ENCODE measurements around the gene MAP7D1.
"Not testable (repeated sequence)": the region's sequence is repeated elsewhere in the genome, so short reads cannot be mapped to it uniquely, and the experiment has no call there.

- not testable (repeated sequence) for TF ChIP-seq CTCF (IDR thresholded peaks at IDR 0.05); POLR2AphosphoS5 (IDR thresholded peaks at IDR 0.05; ENCODE audit: low read depth, low read length); SIN3A (IDR thresholded peaks at IDR 0.05; ENCODE audit: borderline replicate concordance, insufficient read depth, low read depth, low read length)
- TF ChIP-seq, protein P1, sequence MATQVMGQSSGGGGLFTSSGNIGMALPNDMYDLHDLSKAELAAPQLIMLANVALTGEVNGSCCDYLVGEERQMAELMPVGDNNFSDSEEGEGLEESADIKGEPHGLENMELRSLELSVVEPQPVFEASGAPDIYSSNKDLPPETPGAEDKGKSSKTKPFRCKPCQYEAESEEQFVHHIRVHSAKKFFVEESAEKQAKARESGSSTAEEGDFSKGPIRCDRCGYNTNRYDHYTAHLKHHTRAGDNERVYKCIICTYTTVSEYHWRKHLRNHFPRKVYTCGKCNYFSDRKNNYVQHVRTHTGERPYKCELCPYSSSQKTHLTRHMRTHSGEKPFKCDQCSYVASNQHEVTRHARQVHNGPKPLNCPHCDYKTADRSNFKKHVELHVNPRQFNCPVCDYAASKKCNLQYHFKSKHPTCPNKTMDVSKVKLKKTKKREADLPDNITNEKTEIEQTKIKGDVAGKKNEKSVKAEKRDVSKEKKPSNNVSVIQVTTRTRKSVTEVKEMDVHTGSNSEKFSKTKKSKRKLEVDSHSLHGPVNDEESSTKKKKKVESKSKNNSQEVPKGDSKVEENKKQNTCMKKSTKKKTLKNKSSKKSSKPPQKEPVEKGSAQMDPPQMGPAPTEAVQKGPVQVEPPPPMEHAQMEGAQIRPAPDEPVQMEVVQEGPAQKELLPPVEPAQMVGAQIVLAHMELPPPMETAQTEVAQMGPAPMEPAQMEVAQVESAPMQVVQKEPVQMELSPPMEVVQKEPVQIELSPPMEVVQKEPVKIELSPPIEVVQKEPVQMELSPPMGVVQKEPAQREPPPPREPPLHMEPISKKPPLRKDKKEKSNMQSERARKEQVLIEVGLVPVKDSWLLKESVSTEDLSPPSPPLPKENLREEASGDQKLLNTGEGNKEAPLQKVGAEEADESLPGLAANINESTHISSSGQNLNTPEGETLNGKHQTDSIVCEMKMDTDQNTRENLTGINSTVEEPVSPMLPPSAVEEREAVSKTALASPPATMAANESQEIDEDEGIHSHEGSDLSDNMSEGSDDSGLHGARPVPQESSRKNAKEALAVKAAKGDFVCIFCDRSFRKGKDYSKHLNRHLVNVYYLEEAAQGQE (IDR thresholded peaks at IDR 0.05; ENCODE audit: insufficient read depth in 1 of 2, low read depth in 2 of 2, low read length in 1 of 2): not testable (repeated sequence)
Measured at GRCh38 chr1:36230279-36230678, 74.3 kb downstream of the MAP7D1 start.
